Endodermal cell (in vitro differentiated cells): ENCODE measurements around the gene GET3. TPM values are rescaled to one million over a fixed set of nuclear protein-coding genes. Genes with fewer than 3 reads are reported as not detected.

Experiments
- DNase-seq: peaks from one replicate; pipeline ENCODE4 v3.0.0-alpha.2; 2017
- H3K27ac ChIP-seq: 2 replicates; pipeline ENCODE4 v1.5.1; 2013; ENCODE audit warnings: mild to moderate bottlenecking, low read depth, low read length, moderate library complexity
- H3K27me3 ChIP-seq: 2 replicates; pipeline ENCODE4 v1.6.1; 2013; ENCODE audit warnings: mild to moderate bottlenecking, low read length, moderate library complexity; ENCODE audit not compliant: insufficient read depth, control insufficient read depth, poor library complexity, severe bottlenecking
- H3K36me3 ChIP-seq: 2 replicates; pipeline ENCODE4 v1.7.0; 2013; ENCODE audit warnings: mild to moderate bottlenecking, low read length, moderate library complexity; ENCODE audit not compliant: control insufficient read depth, insufficient read depth
- H3K4me1 ChIP-seq: one replicate; pipeline ENCODE4 v1.7.0; 2013; ENCODE audit warnings: low read length; ENCODE audit not compliant: control insufficient read depth, insufficient read depth
- H3K4me3 ChIP-seq: 2 replicates; pipeline ENCODE4 v1.5.1; 2013; ENCODE audit warnings: mild to moderate bottlenecking, low read length, moderate library complexity
- H3K9ac ChIP-seq: 2 replicates; pipeline ENCODE4 v1.6.1; 2013; ENCODE audit warnings: mild to moderate bottlenecking, low read length, moderate library complexity; ENCODE audit not compliant: poor library complexity, severe bottlenecking; ENCODE audit errors: extremely low read depth
- H3K9me3 ChIP-seq: 2 replicates; pipeline ENCODE4 v1.6.1; 2013; ENCODE audit warnings: mild to moderate bottlenecking, low read length, moderate library complexity; ENCODE audit not compliant: control insufficient read depth
- H3K27ac Mint-ChIP-seq: 2 replicates; pipeline ENCODE4 v1.8.0; 2020; ENCODE audit warnings: mixed read lengths
- H3K27me3 Mint-ChIP-seq: 2 replicates; pipeline ENCODE4 v1.8.0; 2021; ENCODE audit warnings: mild to moderate bottlenecking, mixed read lengths; ENCODE audit not compliant: insufficient read depth
- H3K36me3 Mint-ChIP-seq: 2 replicates; pipeline ENCODE4 v1.8.0; 2020; ENCODE audit warnings: low read depth, mixed read lengths
- H3K4me1 Mint-ChIP-seq: 2 replicates; pipeline ENCODE4 v1.8.0; 2020; ENCODE audit warnings: mixed read lengths
- H3K4me3 Mint-ChIP-seq: 2 replicates; pipeline ENCODE4 v1.8.0; 2020; ENCODE audit warnings: mild to moderate bottlenecking, moderate library complexity, mixed read lengths
- H3K9me3 Mint-ChIP-seq: 2 replicates; pipeline ENCODE4 v1.8.0; 2020; ENCODE audit warnings: mild to moderate bottlenecking, mixed read lengths
- WGBS, 2 experiments: methylation state at CpG; one replicate each; pipeline versions ENCODE4 v1.1.5 to v1.1.7; 2013; ENCODE audit warnings: missing lambda C conversion rate in 2 of 2, mixed read lengths in 1 of 2; ENCODE audit not compliant: insufficient coverage in 1 of 2, insufficient read length in 1 of 2; 5-methylcytosine and 5-hydroxymethylcytosine counted together
- total RNA-seq, 2 donors: library from RNA; stranded (reverse); fragmentation: NEBNext Ultra II Directional in 1 of 2; extraction: Animal tissue kit (Norgen Biotek cat#: 25700) in 1 of 2; gene quantifications; 2 replicates in 1 of 2; 3 replicates in 1 of 2; pipeline ENCODE4 v1.2.1, GENCODE V29; 2021
- TF ChIP-seq, protein P1 (sequence below): fragments of 200-600 bp; sonication (generic); conservative IDR thresholded peaks from 2 replicates; pipeline ENCODE4 v1.5.0; 2021; ENCODE audit warnings: antibody characterized with exemption, mild to moderate bottlenecking

Gene GET3
- total RNA-seq, 2 donors from 2014 or later = 97.8 to 102 TPM

DNA sequence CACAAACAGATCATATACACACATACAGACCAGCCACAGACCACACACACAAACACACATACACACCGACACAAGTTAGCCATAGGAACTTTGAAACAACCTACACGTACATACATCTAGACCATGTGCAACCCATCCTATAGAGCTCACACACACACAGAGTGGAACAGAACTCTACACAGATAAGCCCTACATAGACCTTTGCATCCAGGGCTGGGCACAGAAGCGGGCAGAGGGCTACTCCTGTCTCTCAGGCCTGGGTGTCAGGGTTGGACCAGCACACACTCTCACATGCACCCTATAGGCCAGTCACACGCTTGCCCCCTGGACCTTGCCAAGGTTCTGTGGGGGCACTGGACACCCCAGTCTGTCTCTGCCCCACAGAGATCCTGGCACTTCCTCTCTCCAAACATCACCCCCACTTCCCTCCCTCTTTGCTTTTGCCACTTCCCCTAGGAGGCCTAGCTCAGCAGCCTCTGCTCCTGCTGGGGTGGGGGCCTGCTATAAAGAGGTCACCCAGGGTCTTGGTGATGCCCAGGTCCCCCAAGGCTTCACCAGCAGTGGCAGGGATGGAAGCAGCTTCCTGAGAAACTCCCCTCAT lies 48.2 kb downstream of the GET3 start:
- TF ChIP-seq, protein P1, sequence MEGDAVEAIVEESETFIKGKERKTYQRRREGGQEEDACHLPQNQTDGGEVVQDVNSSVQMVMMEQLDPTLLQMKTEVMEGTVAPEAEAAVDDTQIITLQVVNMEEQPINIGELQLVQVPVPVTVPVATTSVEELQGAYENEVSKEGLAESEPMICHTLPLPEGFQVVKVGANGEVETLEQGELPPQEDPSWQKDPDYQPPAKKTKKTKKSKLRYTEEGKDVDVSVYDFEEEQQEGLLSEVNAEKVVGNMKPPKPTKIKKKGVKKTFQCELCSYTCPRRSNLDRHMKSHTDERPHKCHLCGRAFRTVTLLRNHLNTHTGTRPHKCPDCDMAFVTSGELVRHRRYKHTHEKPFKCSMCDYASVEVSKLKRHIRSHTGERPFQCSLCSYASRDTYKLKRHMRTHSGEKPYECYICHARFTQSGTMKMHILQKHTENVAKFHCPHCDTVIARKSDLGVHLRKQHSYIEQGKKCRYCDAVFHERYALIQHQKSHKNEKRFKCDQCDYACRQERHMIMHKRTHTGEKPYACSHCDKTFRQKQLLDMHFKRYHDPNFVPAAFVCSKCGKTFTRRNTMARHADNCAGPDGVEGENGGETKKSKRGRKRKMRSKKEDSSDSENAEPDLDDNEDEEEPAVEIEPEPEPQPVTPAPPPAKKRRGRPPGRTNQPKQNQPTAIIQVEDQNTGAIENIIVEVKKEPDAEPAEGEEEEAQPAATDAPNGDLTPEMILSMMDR = no peak
- Mint-ChIP-seq H3K4me3 (no peak overlapping the region), H3K4me1 (peaks cover 19% of the 10 kb centered on the region), H3K36me3 (no peaks in the 10 kb centered on the region), H3K9me3 (no peaks in the 10 kb centered on the region), H3K27ac (no peak overlapping the region), H3K27me3 (peaks cover 3% of the 10 kb centered on the region)
- H3K4me3 ChIP-seq = no peak overlapping the region
- no peak overlapping the region for H3K9ac ChIP-seq
- peak overlapping the region; percentile 49 for H3K27ac ChIP-seq
- H3K27me3 ChIP-seq = peaks cover 3% of the 10 kb centered on the region
- H3K9me3 ChIP-seq = no peaks in the 10 kb centered on the region
- 93 to 100% methylated on average over 2 to 4 of the region's 4 CpGs for WGBS, 2 experiments
- peak; percentile 51 for DNase-seq
- H3K36me3 ChIP-seq = no peaks in the 10 kb centered on the region
- peaks cover 11% of the 10 kb centered on the region for H3K4me1 ChIP-seq

DNA sequence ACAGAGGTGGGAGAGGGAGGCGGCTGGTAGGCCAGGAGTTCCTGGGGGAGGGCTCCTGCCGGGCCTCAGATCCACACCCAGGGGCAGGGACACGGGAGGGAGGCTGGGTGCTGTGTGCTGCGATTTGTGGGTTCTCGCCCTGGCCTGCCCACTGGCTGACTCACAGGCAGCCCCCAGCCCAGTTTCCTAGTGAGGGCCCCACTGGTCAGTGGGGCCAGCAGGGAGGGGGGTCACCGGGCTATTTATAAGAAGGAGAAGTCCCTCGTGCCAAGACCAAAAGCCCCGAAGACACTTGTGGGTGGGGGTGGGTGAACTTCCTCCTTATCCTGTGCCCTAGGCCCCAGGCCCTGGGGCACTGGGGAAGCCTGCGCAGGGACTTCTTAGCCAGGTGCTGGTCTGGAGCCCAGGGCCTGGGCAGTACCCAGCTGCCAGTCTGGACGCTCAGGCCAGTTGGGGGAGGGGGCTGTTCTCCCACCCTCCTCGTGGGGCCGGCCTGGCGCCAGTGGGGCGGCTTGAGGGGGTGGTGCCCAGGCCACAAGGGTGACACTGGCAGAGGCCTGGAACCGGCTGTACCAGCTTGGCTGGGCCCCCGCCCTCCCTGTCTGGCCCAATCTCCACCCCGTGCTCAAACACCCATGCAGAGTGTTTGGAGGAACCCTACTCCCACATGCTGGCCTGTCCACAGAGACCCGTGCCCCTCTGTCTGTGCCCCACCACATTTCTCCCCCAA lies 49.0 kb downstream of the GET3 start:
- Mint-ChIP-seq H3K4me1 (peaks cover 24% of the 10 kb centered on the region), H3K9me3 (no peaks in the 10 kb centered on the region), H3K27me3 (peaks cover 9% of the 10 kb centered on the region), H3K27ac (no peak overlapping the region), H3K36me3 (no peaks in the 10 kb centered on the region), H3K4me3 (no peak overlapping the region)
- Histone ChIP-seq H3K4me3 (no peak overlapping the region), H3K4me1 (peaks cover 11% of the 10 kb centered on the region), H3K9ac (no peak overlapping the region), H3K36me3 (no peaks in the 10 kb centered on the region), H3K9me3 (no peaks in the 10 kb centered on the region), H3K27ac (peak overlapping the region; percentile 49), H3K27me3 (peaks cover 9% of the 10 kb centered on the region)
- TF ChIP-seq, protein P1 = no peak
- 86 to 87% methylated on average over 6 to 18 of the region's 18 CpGs for WGBS, 2 experiments
- DNase-seq = peak; percentile 42

DNA sequence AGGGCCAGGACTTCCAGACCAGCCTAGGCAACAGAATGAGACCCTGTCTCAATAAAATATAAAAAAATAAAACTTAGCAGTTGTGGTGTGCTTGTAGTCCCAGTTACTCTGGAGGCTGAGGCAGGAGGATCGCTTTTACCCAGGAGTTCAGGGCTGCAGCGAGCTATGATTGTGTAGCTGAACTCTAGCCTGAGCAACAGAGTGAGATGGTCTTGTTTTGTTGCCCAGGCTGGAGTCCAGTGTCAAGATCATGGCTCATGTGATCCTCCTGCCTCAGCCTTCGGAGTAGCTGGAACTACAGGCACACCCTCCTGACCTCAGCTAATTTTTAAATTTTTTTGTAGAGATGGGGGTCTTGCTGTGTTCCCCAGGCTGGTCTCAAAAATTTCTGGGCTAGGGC lies 49.7 kb downstream of the GET3 start:
- H3K27me3 Mint-ChIP-seq = peaks cover 9% of the 10 kb centered on the region
- no peak overlapping the region for H3K27ac Mint-ChIP-seq
- H3K9me3 ChIP-seq = no peaks in the 10 kb centered on the region
- H3K4me1 ChIP-seq = peaks cover 11% of the 10 kb centered on the region
- no peak overlapping the region for H3K4me3 ChIP-seq
- no peaks in the 10 kb centered on the region for H3K9me3 Mint-ChIP-seq
- H3K36me3 Mint-ChIP-seq = no peaks in the 10 kb centered on the region
- TF ChIP-seq, protein P1 = no peak
- peaks cover 24% of the 10 kb centered on the region for H3K4me1 Mint-ChIP-seq
- H3K27me3 ChIP-seq = peaks cover 9% of the 10 kb centered on the region
- no peak overlapping the region for H3K27ac ChIP-seq
- WGBS, 2 experiments = 88 to 92% methylated on average over 2 to 3 of the region's 3 CpGs
- H3K36me3 ChIP-seq = no peaks in the 10 kb centered on the region
- no peak overlapping the region for H3K4me3 Mint-ChIP-seq
- no peak overlapping the region for H3K9ac ChIP-seq
- peak; percentile 31 for DNase-seq
